Left hindlimb (tissue), 1 donor: ENCODE data around the gene PDZRN3.

ENCODE experiments used
- DNase-seq: peaks from one replicate; pipeline ENCODE4 v3.0.0-alpha.2; 2018

The PDZRN3 gene

GRCh38 chr3:73448041-73448440, 176.7 kb downstream of the PDZRN3 start:
- DNase-seq = no peak

- DNase-seq = no peak
Observed at GRCh38 chr3:73447111-73447510, 177.6 kb downstream of the PDZRN3 start.

GRCh38 chr3:73446467-73447110, 178.2 kb downstream of the PDZRN3 start:
- DNase-seq = no peak

- DNase-seq = no peak
Observed at GRCh38 chr3:73442886-73443285, 181.9 kb downstream of the PDZRN3 start.

GRCh38 chr3:73442152-73442551, 182.6 kb downstream of the PDZRN3 start:
- no peak for DNase-seq

- DNase-seq = no peak
Observed at GRCh38 chr3:73437828-73438227, 186.9 kb downstream of the PDZRN3 start.

- no peak for DNase-seq
Observed at GRCh38 chr3:73435055-73435454, 189.7 kb downstream of the PDZRN3 start.

- DNase-seq = no peak
Observed at GRCh38 chr3:73433687-73434086, 191.1 kb downstream of the PDZRN3 start.

GRCh38 chr3:73433079-73433478, 191.7 kb downstream of the PDZRN3 start:
- no peak for DNase-seq

GRCh38 chr3:73432706-73433032, 192.1 kb downstream of the PDZRN3 start:
- DNase-seq = no peak

GRCh38 chr3:73432023-73432705, 192.6 kb downstream of the PDZRN3 start:
- no peak for DNase-seq

GRCh38 chr3:73431183-73431900, 193.4 kb downstream of the PDZRN3 start:
- no peak for DNase-seq

GRCh38 chr3:73427048-73427706, 197.6 kb downstream of the PDZRN3 start:
- peak; percentile 47 for DNase-seq

GRCh38 chr3:73426606-73427005, 198.1 kb downstream of the PDZRN3 start:
- DNase-seq = no peak

GRCh38 chr3:73423116-73423515, 201.6 kb downstream of the PDZRN3 start:
- DNase-seq = no peak

- DNase-seq = no peak
Observed at GRCh38 chr3:73422571-73422970, 202.2 kb downstream of the PDZRN3 start.

- DNase-seq = no peak
Observed at GRCh38 chr3:73419942-73420341, 204.8 kb downstream of the PDZRN3 start.

GRCh38 chr3:73419179-73419803, 205.4 kb downstream of the PDZRN3 start:
- DNase-seq = no peak

- no peak for DNase-seq
Observed at GRCh38 chr3:73418681-73419080, 206.1 kb downstream of the PDZRN3 start.

- DNase-seq = no peak
Observed at GRCh38 chr3:73415118-73415517, 209.6 kb downstream of the PDZRN3 start.

- DNase-seq = no peak
Observed at GRCh38 chr3:73413619-73414018, 211.1 kb downstream of the PDZRN3 start.

- no peak for DNase-seq
Observed at GRCh38 chr3:73411993-73412392, 212.7 kb downstream of the PDZRN3 start.

- no peak for DNase-seq
Observed at GRCh38 chr3:73411545-73411944, 213.2 kb downstream of the PDZRN3 start.
